ENCODE measurements around the gene GXYLT2. TPM values are rescaled to one million over a fixed set of nuclear protein-coding genes. Genes with fewer than 3 reads are reported as not detected.

The GXYLT2 gene
- total RNA-seq, 1 experiment from 2014 or later: 6.1 TPM

GRCh38 chr3:72906154-72906553 lies 18.3 kb downstream of the GXYLT2 start:
- DNase-seq (ENCODE audit: low read depth, low spot score) (no peak), ATAC-seq (no peak)
- ChIA-PET CTCF (no interaction called here), POLR2A (no interaction called here)
- intact Hi-C loops (cut with micrococcal nuclease; ENCODE audit: unreplicated experiment): no loop called here
- BruUV-seq (replicated peaks): no TSS peak
- H3K4me3 ChIP-seq (ENCODE audit: low read depth in 2 of 2, low read length in 2 of 2): no peak overlapping the region
- TF ChIP-seq TCF7L2 (IDR thresholded peaks at IDR 0.05; ENCODE audit: low read depth, low read length): no peak
- no peak for TF ChIP-seq SIN3A (IDR thresholded peaks at IDR 0.05; ENCODE audit: borderline replicate concordance, insufficient read depth, low read depth, low read length)
- TF ChIP-seq, protein P1, sequence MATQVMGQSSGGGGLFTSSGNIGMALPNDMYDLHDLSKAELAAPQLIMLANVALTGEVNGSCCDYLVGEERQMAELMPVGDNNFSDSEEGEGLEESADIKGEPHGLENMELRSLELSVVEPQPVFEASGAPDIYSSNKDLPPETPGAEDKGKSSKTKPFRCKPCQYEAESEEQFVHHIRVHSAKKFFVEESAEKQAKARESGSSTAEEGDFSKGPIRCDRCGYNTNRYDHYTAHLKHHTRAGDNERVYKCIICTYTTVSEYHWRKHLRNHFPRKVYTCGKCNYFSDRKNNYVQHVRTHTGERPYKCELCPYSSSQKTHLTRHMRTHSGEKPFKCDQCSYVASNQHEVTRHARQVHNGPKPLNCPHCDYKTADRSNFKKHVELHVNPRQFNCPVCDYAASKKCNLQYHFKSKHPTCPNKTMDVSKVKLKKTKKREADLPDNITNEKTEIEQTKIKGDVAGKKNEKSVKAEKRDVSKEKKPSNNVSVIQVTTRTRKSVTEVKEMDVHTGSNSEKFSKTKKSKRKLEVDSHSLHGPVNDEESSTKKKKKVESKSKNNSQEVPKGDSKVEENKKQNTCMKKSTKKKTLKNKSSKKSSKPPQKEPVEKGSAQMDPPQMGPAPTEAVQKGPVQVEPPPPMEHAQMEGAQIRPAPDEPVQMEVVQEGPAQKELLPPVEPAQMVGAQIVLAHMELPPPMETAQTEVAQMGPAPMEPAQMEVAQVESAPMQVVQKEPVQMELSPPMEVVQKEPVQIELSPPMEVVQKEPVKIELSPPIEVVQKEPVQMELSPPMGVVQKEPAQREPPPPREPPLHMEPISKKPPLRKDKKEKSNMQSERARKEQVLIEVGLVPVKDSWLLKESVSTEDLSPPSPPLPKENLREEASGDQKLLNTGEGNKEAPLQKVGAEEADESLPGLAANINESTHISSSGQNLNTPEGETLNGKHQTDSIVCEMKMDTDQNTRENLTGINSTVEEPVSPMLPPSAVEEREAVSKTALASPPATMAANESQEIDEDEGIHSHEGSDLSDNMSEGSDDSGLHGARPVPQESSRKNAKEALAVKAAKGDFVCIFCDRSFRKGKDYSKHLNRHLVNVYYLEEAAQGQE (IDR thresholded peaks at IDR 0.05; ENCODE audit: insufficient read depth in 1 of 2, low read depth in 2 of 2, low read length in 1 of 2): no peak
- no peak for TF ChIP-seq POLR2AphosphoS5 (IDR thresholded peaks at IDR 0.05; ENCODE audit: low read depth, low read length)
- TF ChIP-seq CTCF (IDR thresholded peaks at IDR 0.05): no peak
- no peak overlapping the region for H3K27ac ChIP-seq (ENCODE audit: low read length)
- no peaks in the 10 kb centered on the region for H3K27me3 ChIP-seq (ENCODE audit: control insufficient read depth, insufficient read depth, low read length)
- no peaks in the 10 kb centered on the region for H3K9me3 ChIP-seq (ENCODE audit: control insufficient read depth, insufficient read depth, low read depth, low read length)
- H3K4me1 ChIP-seq (ENCODE audit: control insufficient read depth, insufficient read depth, low read length): peaks cover 5% of the 10 kb centered on the region; the same call in 1 of the 2 replicates
- in situ Hi-C loops (cut with HindIII; ENCODE audit: low pct_unique_long_range_greater_than_20kb, low sequenced_read_pairs): no loop called here
- no peaks in the 10 kb centered on the region for H3K36me3 ChIP-seq (ENCODE audit: control insufficient read depth, insufficient read depth, low read length)

GRCh38 chr3:72907131-72907711 lies 19.4 kb downstream of the GXYLT2 start:
- DNase-seq (ENCODE audit: low read depth, low spot score) (no peak), ATAC-seq (no peak)
- peaks cover 5% of the 10 kb centered on the region; the same call in 1 of the 2 replicates for H3K4me1 ChIP-seq (ENCODE audit: control insufficient read depth, insufficient read depth, low read length)
- no peak overlapping the region for H3K4me3 ChIP-seq (ENCODE audit: low read depth in 2 of 2, low read length in 2 of 2)
- intact Hi-C loops (cut with micrococcal nuclease; ENCODE audit: unreplicated experiment) (no loop called here), in situ Hi-C loops (cut with HindIII; ENCODE audit: low pct_unique_long_range_greater_than_20kb, low sequenced_read_pairs) (no loop called here)
- no peak overlapping the region for H3K27ac ChIP-seq (ENCODE audit: low read length)
- H3K9me3 ChIP-seq (ENCODE audit: control insufficient read depth, insufficient read depth, low read depth, low read length): no peaks in the 10 kb centered on the region
- no TSS peak for BruUV-seq (replicated peaks)
- H3K36me3 ChIP-seq (ENCODE audit: control insufficient read depth, insufficient read depth, low read length): no peaks in the 10 kb centered on the region
- TF ChIP-seq TCF7L2 (IDR thresholded peaks at IDR 0.05; ENCODE audit: low read depth, low read length) (no peak), CTCF (IDR thresholded peaks at IDR 0.05) (no peak), SIN3A (IDR thresholded peaks at IDR 0.05; ENCODE audit: borderline replicate concordance, insufficient read depth, low read depth, low read length) (no peak), POLR2AphosphoS5 (IDR thresholded peaks at IDR 0.05; ENCODE audit: low read depth, low read length) (no peak)
- TF ChIP-seq, protein P1 (IDR thresholded peaks at IDR 0.05; ENCODE audit: insufficient read depth in 1 of 2, low read depth in 2 of 2, low read length in 1 of 2): no peak
- CTCF ChIA-PET: no interaction called here
- POLR2A ChIA-PET: no interaction called here
- H3K27me3 ChIP-seq (ENCODE audit: control insufficient read depth, insufficient read depth, low read length): no peaks in the 10 kb centered on the region
